Osteoblast (primary cell): Measurements from ENCODE around the gene MAST1. TPM values are rescaled to one million over a fixed set of nuclear protein-coding genes. Genes with fewer than 3 reads are reported as not detected.
"Not testable (repeated sequence)": the region's sequence is repeated elsewhere in the genome, so short reads cannot be mapped to it uniquely, and the experiment has no call there.

Source experiments
- DNase-seq: peaks from one replicate; pipeline ENCODE4 v3.0.0; 2011; ENCODE audit warnings: low spot score, mixed read lengths; ENCODE audit not compliant: insufficient read length; ENCODE audit errors: missing footprints
- H2AFZ ChIP-seq: 2 replicates; pipeline ENCODE4 v1.6.0; 2011; ENCODE audit warnings: mild to moderate bottlenecking, low read length
- H3K27ac ChIP-seq: 2 replicates; pipeline ENCODE4 v1.5.1; 2011; ENCODE audit warnings: mild to moderate bottlenecking, low read depth, low read length, moderate library complexity
- H3K27me3 ChIP-seq: 2 replicates; pipeline ENCODE4 v1.6.0; 2012; ENCODE audit warnings: mild to moderate bottlenecking, control low read depth, inconsistent platforms, low read length, moderate library complexity; ENCODE audit not compliant: insufficient read depth
- H3K36me3 ChIP-seq: 2 replicates; pipeline ENCODE4 v1.5.1; 2011; ENCODE audit warnings: mild to moderate bottlenecking, low read length, control low read depth, moderate library complexity; ENCODE audit not compliant: insufficient read depth
- H3K4me1 ChIP-seq: 2 replicates; pipeline ENCODE4 v1.5.1; 2011; ENCODE audit warnings: mild to moderate bottlenecking, low read length, control low read depth, moderate library complexity; ENCODE audit not compliant: insufficient read depth
- H3K4me2 ChIP-seq: 2 replicates; pipeline ENCODE4 v1.6.0; 2011; ENCODE audit warnings: mild to moderate bottlenecking, low read length; ENCODE audit not compliant: insufficient read depth
- H3K4me3 ChIP-seq: fragments of 200-600 bp; sonication (generic); 3 replicates; pipeline ENCODE4 v1.5.1; 2012; ENCODE audit warnings: mild to moderate bottlenecking, low read length, inconsistent platforms; ENCODE audit not compliant: insufficient read depth
- H3K79me2 ChIP-seq: 2 replicates; pipeline ENCODE4 v1.6.0; 2012; ENCODE audit warnings: mild to moderate bottlenecking, low read length, control low read depth, inconsistent platforms; ENCODE audit not compliant: insufficient read depth
- H3K9me3 ChIP-seq: 2 replicates; pipeline ENCODE4 v1.5.1; 2011; ENCODE audit warnings: low read depth, low read length, control low read depth
- H4K20me1 ChIP-seq: 2 replicates; pipeline ENCODE4 v1.6.0; 2012; ENCODE audit warnings: mild to moderate bottlenecking, low read length, control low read depth; ENCODE audit not compliant: insufficient read depth
- CTCF ChIP-seq: IDR thresholded peaks from 2 replicates; pipeline ENCODE4 v1.5.1; 2011; ENCODE audit warnings: mild to moderate bottlenecking, low read depth, low read length, moderate library complexity; ENCODE audit errors: extremely low read depth
- total RNA-seq: library from RNA; depleted of rRNA; stranded (reverse); fragments of >200 nt; gene quantifications from 2 replicates; pipeline ENCODE4 v1.2.3, GENCODE V29; 2012

The MAST1 gene
- total RNA-seq, 1 donor = 0.72 TPM

- Histone ChIP-seq H3K36me3 (no peaks in the 10 kb centered on the region), H3K27ac (no peak overlapping the region), H4K20me1 (no peaks in the 10 kb centered on the region), H3K4me1 (peaks cover 3% of the 10 kb centered on the region), H3K9me3 (no peaks in the 10 kb centered on the region), H3K4me2 (no peak overlapping the region), H3K27me3 (peaks cover 43% of the 10 kb centered on the region), H2AFZ (no peak overlapping the region), H3K79me2 (no peaks in the 10 kb centered on the region), H3K4me3 (no peak overlapping the region)
- TF ChIP-seq CTCF = no peak
- no peak for DNase-seq
These were observed 4.2 kb downstream of the MAST1 start for GRCh38 chr19:12842511-12842910.

- Histone ChIP-seq H3K27me3 (peaks cover 36% of the 10 kb centered on the region), H3K36me3 (no peaks in the 10 kb centered on the region)
- no peak for TF ChIP-seq CTCF
These were observed 5.0 kb downstream of the MAST1 start for GRCh38 chr19:12843328-12843727.

GRCh38 chr19:12843999-12844732 is 5.9 kb downstream of the MAST1 start:
- H2AFZ ChIP-seq = no peak overlapping the region
- H3K4me3 ChIP-seq = no peak overlapping the region
- peaks cover 28% of the 10 kb centered on the region for H3K27me3 ChIP-seq
- H3K79me2 ChIP-seq = no peaks in the 10 kb centered on the region
- H3K36me3 ChIP-seq = no peaks in the 10 kb centered on the region
- H3K4me2 ChIP-seq = no peak overlapping the region
- no peaks in the 10 kb centered on the region for H4K20me1 ChIP-seq
- DNase-seq = peak; percentile 85
- no peak overlapping the region for H3K27ac ChIP-seq
- no peak for TF ChIP-seq CTCF
- H3K9me3 ChIP-seq = no peaks in the 10 kb centered on the region
- H3K4me1 ChIP-seq = peaks cover 4% of the 10 kb centered on the region

More at GRCh38 chr19:12843328-12843727, 5.0 kb downstream of the MAST1 start:
- H3K4me3 ChIP-seq = no peak overlapping the region
- H3K4me2 ChIP-seq = no peak overlapping the region
- no peaks in the 10 kb centered on the region for H4K20me1 ChIP-seq
- H3K4me1 ChIP-seq = peaks cover 4% of the 10 kb centered on the region
- no peaks in the 10 kb centered on the region for H3K9me3 ChIP-seq
- H2AFZ ChIP-seq = no peak overlapping the region
- no peaks in the 10 kb centered on the region for H3K79me2 ChIP-seq
- DNase-seq = no peak
- no peak overlapping the region for H3K27ac ChIP-seq

GRCh38 chr19:12846613-12847012 is 8.3 kb downstream of the MAST1 start:
- not testable (repeated sequence) for H3K4me2 ChIP-seq, H3K9me3 ChIP-seq, H3K36me3 ChIP-seq, H2AFZ ChIP-seq, H4K20me1 ChIP-seq, DNase-seq, H3K27ac ChIP-seq, H3K4me3 ChIP-seq, H3K27me3 ChIP-seq, H3K4me1 ChIP-seq, H3K79me2 ChIP-seq
